ENCODE data around the gene FGF3.

DNA sequence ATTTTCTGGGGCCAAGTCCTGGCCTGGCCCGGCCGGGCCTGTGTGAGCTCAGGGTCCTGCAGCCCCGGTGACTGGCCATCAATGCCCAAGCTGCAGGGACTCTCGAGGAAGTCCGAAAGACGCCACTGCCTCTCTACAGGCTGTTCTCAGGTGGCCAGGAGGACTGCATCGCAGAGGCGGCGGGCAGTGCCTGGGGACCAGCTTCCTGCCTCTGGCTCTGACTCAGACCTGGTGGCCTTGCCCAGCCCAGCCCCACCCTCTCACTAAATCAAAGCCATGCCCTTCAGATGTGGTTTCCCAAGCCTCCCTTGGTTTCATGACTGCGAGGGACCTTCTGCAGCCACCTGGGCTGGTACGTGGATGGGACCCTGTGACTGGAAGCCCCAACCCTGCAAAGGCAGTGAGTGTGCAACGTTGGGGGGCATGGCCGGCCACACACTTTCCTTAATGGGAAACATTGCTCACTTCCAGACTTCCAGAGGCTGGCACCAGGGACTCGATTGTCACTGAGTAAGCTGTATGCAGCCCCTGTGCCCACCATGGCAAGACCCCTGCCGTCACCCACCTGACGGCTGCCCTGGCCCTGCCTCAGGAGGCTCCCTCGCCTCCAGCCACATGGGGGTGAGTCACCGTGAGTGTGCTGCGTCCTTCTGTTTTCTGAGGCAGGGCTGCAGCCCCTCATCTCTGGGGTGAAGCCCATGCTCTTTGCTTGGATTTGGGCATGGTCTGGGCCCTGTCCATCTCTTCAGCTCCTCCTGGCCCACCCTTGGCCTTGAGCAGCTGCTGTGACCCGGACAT, 6.0 kb upstream of the FGF3 start:
- TF ChIP-seq, protein P1, sequence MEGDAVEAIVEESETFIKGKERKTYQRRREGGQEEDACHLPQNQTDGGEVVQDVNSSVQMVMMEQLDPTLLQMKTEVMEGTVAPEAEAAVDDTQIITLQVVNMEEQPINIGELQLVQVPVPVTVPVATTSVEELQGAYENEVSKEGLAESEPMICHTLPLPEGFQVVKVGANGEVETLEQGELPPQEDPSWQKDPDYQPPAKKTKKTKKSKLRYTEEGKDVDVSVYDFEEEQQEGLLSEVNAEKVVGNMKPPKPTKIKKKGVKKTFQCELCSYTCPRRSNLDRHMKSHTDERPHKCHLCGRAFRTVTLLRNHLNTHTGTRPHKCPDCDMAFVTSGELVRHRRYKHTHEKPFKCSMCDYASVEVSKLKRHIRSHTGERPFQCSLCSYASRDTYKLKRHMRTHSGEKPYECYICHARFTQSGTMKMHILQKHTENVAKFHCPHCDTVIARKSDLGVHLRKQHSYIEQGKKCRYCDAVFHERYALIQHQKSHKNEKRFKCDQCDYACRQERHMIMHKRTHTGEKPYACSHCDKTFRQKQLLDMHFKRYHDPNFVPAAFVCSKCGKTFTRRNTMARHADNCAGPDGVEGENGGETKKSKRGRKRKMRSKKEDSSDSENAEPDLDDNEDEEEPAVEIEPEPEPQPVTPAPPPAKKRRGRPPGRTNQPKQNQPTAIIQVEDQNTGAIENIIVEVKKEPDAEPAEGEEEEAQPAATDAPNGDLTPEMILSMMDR (IDR thresholded peaks at IDR 0.05 in 4 of 5, conservative IDR thresholded peaks at IDR 0.05 in 1 of 5): no peak
- TF ChIP-seq POLR2A (IDR thresholded peaks at IDR 0.05): no peak

All from gastrocnemius medialis (tissue), 4 donors.